Stimulated activated CD8-positive, alpha-beta memory T cell treated with anti-CD3 and anti-CD28 coated beads, Interleukin-4, amount 100 ng/mL, for 24 hours (primary cell): ENCODE measurements around the gene NPR1.

Experiments
- DNase-seq: peaks from one replicate; pipeline ENCODE4 v3.0.0-alpha.2; 2020; ENCODE audit warnings: low read depth

The NPR1 gene

DNA sequence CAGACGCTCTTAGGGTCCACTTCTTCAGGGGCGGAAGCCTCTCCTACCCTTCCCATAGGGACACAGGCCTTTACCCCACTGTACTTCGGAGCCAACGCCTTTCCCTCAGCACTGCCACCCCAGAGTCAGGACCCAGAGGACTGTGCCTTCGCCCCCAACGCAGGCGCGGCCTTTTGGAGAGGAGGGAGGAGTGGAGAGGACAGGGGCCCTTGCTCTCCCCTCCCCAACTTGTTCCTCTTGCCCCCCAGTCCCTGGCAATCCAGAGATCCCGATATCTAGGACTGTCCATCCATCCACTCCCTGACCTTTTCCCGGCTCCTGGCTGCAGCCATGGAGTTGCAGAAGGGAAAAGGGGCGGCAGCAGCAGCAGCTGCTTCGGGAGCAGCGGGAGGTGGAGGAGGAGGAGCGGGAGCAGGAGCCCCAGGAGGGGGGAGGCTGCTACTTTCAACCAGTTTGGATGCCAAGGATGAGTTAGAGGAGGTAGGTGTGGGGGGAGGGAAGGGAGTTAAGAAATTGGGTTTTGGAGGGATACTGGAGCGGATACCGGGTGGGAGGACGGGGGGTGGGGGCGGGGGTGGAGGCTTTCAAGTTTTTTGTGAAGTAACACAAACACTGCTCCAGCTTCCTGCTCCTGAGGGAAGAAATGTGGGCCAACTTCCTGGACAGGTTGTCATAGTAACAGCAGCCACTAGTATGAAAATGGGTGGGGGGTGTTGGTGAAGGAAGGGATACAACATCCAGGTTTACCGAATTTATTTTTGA is 50.0 kb downstream of the NPR1 start:
- DNase-seq: no peak

DNA sequence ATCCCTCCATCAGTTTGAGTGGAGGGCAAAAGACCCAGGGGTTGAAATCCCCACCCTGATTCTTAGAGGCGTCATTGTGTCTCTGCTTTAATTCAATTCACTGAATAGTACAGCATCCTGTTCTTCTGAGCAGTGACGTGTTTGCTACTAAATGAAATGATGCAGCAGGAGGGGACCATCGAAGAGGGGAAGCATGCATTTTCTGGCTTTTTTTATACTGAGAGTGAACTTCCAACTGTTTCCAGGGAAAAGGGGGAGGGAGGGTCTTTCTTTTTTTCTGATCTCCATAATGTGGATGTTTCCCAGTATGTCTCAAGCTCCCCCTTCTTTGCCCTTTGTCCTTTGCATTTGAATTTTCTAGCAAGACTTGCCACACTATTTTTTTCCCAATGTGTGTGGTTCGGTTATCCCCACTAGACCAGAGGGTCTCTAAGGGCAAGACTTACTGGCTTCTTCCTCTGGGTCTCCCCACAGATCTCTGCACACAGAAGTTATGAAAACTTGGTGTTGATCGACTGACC is 52.0 kb downstream of the NPR1 start:
- DNase-seq: no peak

DNA sequence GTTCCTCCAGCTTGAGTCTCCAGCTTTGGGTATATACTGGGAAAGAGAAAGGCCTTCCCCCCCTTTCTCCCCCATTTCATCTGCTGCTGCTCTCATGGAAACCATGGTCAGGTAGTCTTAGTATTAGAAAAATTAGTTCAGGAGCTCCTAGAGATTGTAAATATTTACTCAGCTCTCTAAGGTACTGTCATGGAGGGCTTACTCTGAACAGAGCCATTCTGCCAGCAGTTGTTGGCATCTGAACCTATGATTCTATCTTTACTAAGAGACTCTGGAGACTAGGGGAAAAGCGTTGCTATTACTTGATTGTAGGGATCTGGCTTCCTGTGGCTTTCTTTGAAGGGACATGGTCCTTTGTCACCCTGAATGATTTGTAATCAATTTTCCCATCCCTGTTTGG is 55.5 kb downstream of the NPR1 start:
- DNase-seq: no peak

GRCh38 chr1:153734396-153735089 is 56.1 kb downstream of the NPR1 start:
- no peak for DNase-seq

GRCh38 chr1:153735090-153735420 is 56.6 kb downstream of the NPR1 start:
- no peak for DNase-seq

- no peak for DNase-seq
Measured at GRCh38 chr1:153741986-153742385, 63.5 kb downstream of the NPR1 start.

GRCh38 chr1:153742411-153743142 is 64.1 kb downstream of the NPR1 start:
- no peak for DNase-seq
